H9 (cell line): Measurements from ENCODE around the gene EXOC2. TPM values are rescaled to one million over a fixed set of nuclear protein-coding genes. Genes with fewer than 3 reads are reported as not detected.

Source experiments
- DNase-seq: peaks from one replicate; pipeline ENCODE4 v3.0.0-alpha.2; 2017
- H2AFZ ChIP-seq: one replicate; pipeline ENCODE4 v1.6.1; 2013; ENCODE audit warnings: mild to moderate bottlenecking, low read length, control low read depth, moderate library complexity
- H2AK5ac ChIP-seq: 2 replicates; pipeline ENCODE4 v1.6.1; 2013; ENCODE audit warnings: low read length, control low read depth, mixed read lengths; ENCODE audit not compliant: insufficient read length
- H2BK120ac ChIP-seq: one replicate; pipeline ENCODE4 v1.6.1; 2013; ENCODE audit warnings: low read depth, mild to moderate bottlenecking, low read length, control low read depth, inconsistent platforms; ENCODE audit not compliant: poor library complexity, severe bottlenecking
- H2BK12ac ChIP-seq: 2 replicates; pipeline ENCODE4 v1.6.1; 2013; ENCODE audit warnings: low read length, control low read depth, mixed read lengths, low read depth; ENCODE audit not compliant: insufficient read length
- H2BK15ac ChIP-seq: 2 replicates; pipeline ENCODE4 v1.6.1; 2013; ENCODE audit warnings: low read depth, low read length, control low read depth
- H2BK20ac ChIP-seq: one replicate; pipeline ENCODE4 v1.6.1; 2013; ENCODE audit warnings: low read depth, mild to moderate bottlenecking, low read length, control low read depth, inconsistent platforms; ENCODE audit not compliant: poor library complexity, severe bottlenecking
- H2BK5ac ChIP-seq: 2 replicates; pipeline ENCODE4 v1.6.1; 2013; ENCODE audit warnings: low read length, control low read depth, mixed read lengths; ENCODE audit not compliant: insufficient read length
- H3K14ac ChIP-seq: 2 replicates; pipeline ENCODE4 v1.6.1; 2013; ENCODE audit warnings: low read length, control low read depth; ENCODE audit not compliant: insufficient read depth
- H3K18ac ChIP-seq: 2 replicates; pipeline ENCODE4 v1.6.1; 2013; ENCODE audit warnings: low read depth, mild to moderate bottlenecking, mixed read lengths, low read length, control low read depth; ENCODE audit not compliant: insufficient read length
- H3K23ac ChIP-seq: 2 replicates; pipeline ENCODE4 v1.6.1; 2013; ENCODE audit warnings: low read length, control low read depth, mixed read lengths, low read depth; ENCODE audit not compliant: insufficient read length
- H3K23me2 ChIP-seq: 2 replicates; pipeline ENCODE4 v1.6.1; 2013; ENCODE audit warnings: low read depth, mild to moderate bottlenecking, mixed read lengths, low read length, control low read depth; ENCODE audit not compliant: insufficient read length, poor library complexity, severe bottlenecking
- H3K27ac ChIP-seq: 2 replicates; pipeline ENCODE4 v1.5.1; 2013; ENCODE audit warnings: low read length, control low read depth, mixed read lengths, low read depth; ENCODE audit not compliant: insufficient read length
- H3K27me3 ChIP-seq: 2 replicates; pipeline ENCODE4 v1.6.1; 2013; ENCODE audit warnings: low read length, control low read depth, inconsistent platforms; ENCODE audit not compliant: insufficient read depth
- H3K4ac ChIP-seq: 2 replicates; pipeline ENCODE4 v1.6.1; 2013; ENCODE audit warnings: low read depth, mild to moderate bottlenecking, control low read depth, inconsistent platforms, low read length, moderate library complexity
- H3K4me1 ChIP-seq: 2 replicates; pipeline ENCODE4 v1.6.1; 2013; ENCODE audit warnings: low read length, control low read depth, inconsistent platforms; ENCODE audit not compliant: insufficient read depth
- H3K4me2 ChIP-seq: 2 replicates; pipeline ENCODE4 v1.6.1; 2013; ENCODE audit warnings: low read length, control low read depth, mixed read lengths; ENCODE audit not compliant: insufficient read length, insufficient read depth
- H3K56ac ChIP-seq: 2 replicates; pipeline ENCODE4 v1.6.1; 2013; ENCODE audit warnings: low read depth, mild to moderate bottlenecking, mixed read lengths, low read length, control low read depth; ENCODE audit not compliant: insufficient read length
- H3K79me1 ChIP-seq: 2 replicates; pipeline ENCODE4 v1.6.1; 2013; ENCODE audit warnings: low read depth, mild to moderate bottlenecking, moderate library complexity, low read length, control low read depth, inconsistent platforms; ENCODE audit not compliant: insufficient read depth, poor library complexity, severe bottlenecking
- H3K79me2 ChIP-seq: 2 replicates; pipeline ENCODE4 v1.6.1; 2013; ENCODE audit warnings: low read length, control low read depth, inconsistent platforms; ENCODE audit not compliant: insufficient read depth
- H3K9ac ChIP-seq: 2 replicates; pipeline ENCODE4 v1.6.1; 2013; ENCODE audit warnings: low read length, control low read depth, mixed read lengths; ENCODE audit not compliant: insufficient read length; ENCODE audit errors: extremely low read depth
- H3K9me3 ChIP-seq: one replicate; pipeline ENCODE4 v1.6.1; 2013; ENCODE audit warnings: low read depth, low read length, inconsistent platforms; ENCODE audit not compliant: control insufficient read depth
- H3T11ph ChIP-seq: one replicate; pipeline ENCODE4 v1.6.1; 2013; ENCODE audit warnings: mild to moderate bottlenecking, low read length, control low read depth, inconsistent platforms
- H4K20me1 ChIP-seq: one replicate; pipeline ENCODE4 v1.6.1; 2013; ENCODE audit not compliant: control insufficient read depth, insufficient read length, insufficient read depth
- H4K5ac ChIP-seq: 2 replicates; pipeline ENCODE4 v1.6.1; 2013; ENCODE audit warnings: low read depth, mild to moderate bottlenecking, mixed read lengths, low read length, control low read depth; ENCODE audit not compliant: insufficient read length
- H4K8ac ChIP-seq: replicated peaks from 2 replicates; pipeline ENCODE4 v1.6.1; 2013; ENCODE audit warnings: low read length, control low read depth, mixed read lengths, low read depth; ENCODE audit not compliant: insufficient read length
- H4K91ac ChIP-seq: 2 replicates; pipeline ENCODE4 v1.6.1; 2013; ENCODE audit warnings: low read depth, mild to moderate bottlenecking, moderate library complexity, mixed read lengths, low read length, control low read depth; ENCODE audit not compliant: insufficient read length
- H3K27ac Mint-ChIP-seq, 3 experiments: 2 replicates in 2 of 3; 3 replicates in 1 of 3; pipeline ENCODE4 v1.8.0; 2020 to 2021; ENCODE audit warnings: mixed read lengths in 3 of 3, mild to moderate bottlenecking in 1 of 3, moderate library complexity in 1 of 3
- H3K27me3 Mint-ChIP-seq: 2 replicates; pipeline ENCODE4 v1.8.0; 2021; ENCODE audit warnings: low read depth, mild to moderate bottlenecking, moderate library complexity, mixed read lengths
- H3K36me3 Mint-ChIP-seq, 3 experiments: 2 replicates in 2 of 3; 3 replicates in 1 of 3; pipeline ENCODE4 v1.8.0; 2020 to 2021; ENCODE audit warnings: low read depth in 3 of 3, mixed read lengths in 3 of 3; ENCODE audit not compliant: insufficient read depth in 1 of 3
- H3K4me1 Mint-ChIP-seq, 2 experiments: 2 replicates each; pipeline ENCODE4 v1.8.0; 2020; ENCODE audit warnings: mixed read lengths in 2 of 2
- H3K4me3 Mint-ChIP-seq, 2 experiments: 2 replicates in 1 of 2; 3 replicates in 1 of 2; pipeline ENCODE4 v1.8.0; 2020 to 2021; ENCODE audit warnings: mild to moderate bottlenecking in 2 of 2, mixed read lengths in 2 of 2, moderate library complexity in 1 of 2
- H3K9me3 Mint-ChIP-seq, 2 experiments: 2 replicates in 1 of 2; 3 replicates in 1 of 2; pipeline ENCODE4 v1.8.0; 2020; ENCODE audit warnings: mild to moderate bottlenecking in 2 of 2, mixed read lengths in 2 of 2, moderate library complexity in 1 of 2
- WGBS: extraction: QIAGEN DNeasy Blood & Tissue Kit; methylation state at CpG from one replicate; pipeline ENCODE4 v1.1.7; 2013; ENCODE audit warnings: missing lambda C conversion rate, low lambda C conversion rate, mixed read lengths; ENCODE audit not compliant: insufficient read length; ENCODE audit errors: extremely low coverage; 5-methylcytosine and 5-hydroxymethylcytosine counted together
- total RNA-seq: library from RNA; stranded (reverse); gene quantifications from 2 replicates; pipeline ENCODE4 v1.2.1, GENCODE V29; 2021
- TF ChIP-seq, protein P1 (sequence below): fragments of 200-600 bp; sonication (generic); conservative IDR thresholded peaks from 3 replicates; pipeline ENCODE4 v1.8.0; 2021; ENCODE audit warnings: antibody characterized with exemption, mild to moderate bottlenecking

The EXOC2 gene
- total RNA-seq, 1 experiment from 2014 or later, result 29.9 TPM

DNA sequence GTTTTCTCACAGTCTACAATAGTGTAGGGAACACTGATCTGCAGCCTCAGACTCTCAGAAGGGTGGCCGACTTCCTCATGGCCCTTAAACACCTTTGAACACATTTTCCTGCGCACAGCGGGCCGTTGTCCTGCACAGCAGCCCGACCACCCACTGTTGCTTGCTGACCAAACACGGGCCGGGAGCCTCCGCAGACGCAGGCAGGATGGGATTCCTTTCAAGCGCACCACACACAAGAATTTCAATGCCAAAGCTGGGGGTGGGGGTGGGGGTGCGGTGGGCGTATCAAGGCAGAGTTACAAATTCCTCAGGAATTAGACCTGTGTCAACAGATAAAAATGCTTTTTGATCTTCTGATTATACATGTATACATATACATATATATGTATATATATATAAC lies 110.6 kb downstream of the EXOC2 start:
- Histone ChIP-seq H3K27ac (no peak overlapping the region), H2BK120ac (no peak overlapping the region), H2BK5ac (no peak overlapping the region), H2BK12ac (no peak overlapping the region), H2AK5ac (no peak overlapping the region), H3K4me2 (peak overlapping the region; percentile 35), H4K8ac (no peak overlapping the region), H2BK15ac (no peak overlapping the region), H3T11ph (no peak overlapping the region), H3K18ac (no peak overlapping the region), H3K79me1 (peaks cover 2% of the 10 kb centered on the region), H4K5ac (no peak overlapping the region), H3K4me1 (no peaks in the 10 kb centered on the region; the same call in 1 of the 2 replicates), H3K79me2 (no peaks in the 10 kb centered on the region), H4K91ac (no peak overlapping the region), H2BK20ac (no peak overlapping the region), H3K4ac (no peak overlapping the region), H3K9ac (no peak overlapping the region), H3K23ac (no peak overlapping the region), H3K9me3 (no peaks in the 10 kb centered on the region), H3K23me2 (no peaks in the 10 kb centered on the region), H3K27me3 (no peaks in the 10 kb centered on the region), H3K14ac (no peak overlapping the region), H3K56ac (no peak overlapping the region), H2AFZ (no peak overlapping the region), H4K20me1 (no peaks in the 10 kb centered on the region)
- H3K27me3 Mint-ChIP-seq, result no peaks in the 10 kb centered on the region
- peaks cover 0 to 2% (median 0%) of the 10 kb centered on the region in 3 experiments; a peak in 1 of 7 replicates for H3K36me3 Mint-ChIP-seq
- H3K9me3 Mint-ChIP-seq, result no peaks in the 10 kb centered on the region
- H3K4me3 Mint-ChIP-seq, result peak overlapping the region; percentile 52 to 69
- H3K27ac Mint-ChIP-seq, result peak overlapping the region; percentile 52 to 96 (median 93); a peak in 6 of 7 replicates
- H3K4me1 Mint-ChIP-seq, result peaks cover 27 to 34% of the 10 kb centered on the region in 2 experiments
- no CpG with 5 or more reads among the region's 12 CpGs for WGBS
- TF ChIP-seq, protein P1, sequence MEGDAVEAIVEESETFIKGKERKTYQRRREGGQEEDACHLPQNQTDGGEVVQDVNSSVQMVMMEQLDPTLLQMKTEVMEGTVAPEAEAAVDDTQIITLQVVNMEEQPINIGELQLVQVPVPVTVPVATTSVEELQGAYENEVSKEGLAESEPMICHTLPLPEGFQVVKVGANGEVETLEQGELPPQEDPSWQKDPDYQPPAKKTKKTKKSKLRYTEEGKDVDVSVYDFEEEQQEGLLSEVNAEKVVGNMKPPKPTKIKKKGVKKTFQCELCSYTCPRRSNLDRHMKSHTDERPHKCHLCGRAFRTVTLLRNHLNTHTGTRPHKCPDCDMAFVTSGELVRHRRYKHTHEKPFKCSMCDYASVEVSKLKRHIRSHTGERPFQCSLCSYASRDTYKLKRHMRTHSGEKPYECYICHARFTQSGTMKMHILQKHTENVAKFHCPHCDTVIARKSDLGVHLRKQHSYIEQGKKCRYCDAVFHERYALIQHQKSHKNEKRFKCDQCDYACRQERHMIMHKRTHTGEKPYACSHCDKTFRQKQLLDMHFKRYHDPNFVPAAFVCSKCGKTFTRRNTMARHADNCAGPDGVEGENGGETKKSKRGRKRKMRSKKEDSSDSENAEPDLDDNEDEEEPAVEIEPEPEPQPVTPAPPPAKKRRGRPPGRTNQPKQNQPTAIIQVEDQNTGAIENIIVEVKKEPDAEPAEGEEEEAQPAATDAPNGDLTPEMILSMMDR, result no peak
- DNase-seq, result peak; percentile 76
